ENCODE results near the gene VPS72. TPM values are rescaled to one million over a fixed set of nuclear protein-coding genes. Genes with fewer than 3 reads are reported as not detected.

Gene VPS72
- total RNA-seq, 1 donor from 2014 or later: 110 TPM

- Mint-ChIP-seq H3K36me3 (ENCODE audit: insufficient read depth) (peaks cover 3% of the 10 kb centered on the region), H3K4me1 (ENCODE audit: low read depth) (peaks cover 10% of the 10 kb centered on the region), H3K27me3 (peaks cover 16% of the 10 kb centered on the region), H3K4me3 (ENCODE audit: low read depth) (no peak overlapping the region), H3K9me3 (ENCODE audit: low read depth) (no peaks in the 10 kb centered on the region), H3K27ac (no peak overlapping the region)
- no peak for DNase-seq (ENCODE audit: low spot score, unreplicated experiment)
- TF ChIP-seq CTCF (IDR thresholded peaks at IDR 0.05; ENCODE audit: unreplicated experiment): no peak
These were observed 46.0 kb downstream of the VPS72 start for GRCh38 chr1:151143986-151144385.

- peaks cover 10% of the 10 kb centered on the region for H3K4me1 Mint-ChIP-seq (ENCODE audit: low read depth)
- no peak overlapping the region for H3K4me3 Mint-ChIP-seq (ENCODE audit: low read depth)
- no peak for DNase-seq (ENCODE audit: low spot score, unreplicated experiment)
- no peak for TF ChIP-seq CTCF (IDR thresholded peaks at IDR 0.05; ENCODE audit: unreplicated experiment)
- H3K9me3 Mint-ChIP-seq (ENCODE audit: low read depth): no peaks in the 10 kb centered on the region
- peaks cover 11% of the 10 kb centered on the region for H3K27me3 Mint-ChIP-seq
- H3K27ac Mint-ChIP-seq: no peak overlapping the region
- H3K36me3 Mint-ChIP-seq (ENCODE audit: insufficient read depth): peaks cover 3% of the 10 kb centered on the region
These were observed 47.0 kb downstream of the VPS72 start for GRCh38 chr1:151143057-151143435.

GRCh38 chr1:151142411-151143056, 47.5 kb downstream of the VPS72 start:
- TF ChIP-seq CTCF (IDR thresholded peaks at IDR 0.05; ENCODE audit: unreplicated experiment): no peak
- no peaks in the 10 kb centered on the region for H3K9me3 Mint-ChIP-seq (ENCODE audit: low read depth)
- DNase-seq (ENCODE audit: low spot score, unreplicated experiment): no peak
- H3K27me3 Mint-ChIP-seq: peaks cover 6% of the 10 kb centered on the region
- peaks cover 2% of the 10 kb centered on the region for H3K36me3 Mint-ChIP-seq (ENCODE audit: insufficient read depth)
- H3K27ac Mint-ChIP-seq: no peak overlapping the region
- H3K4me3 Mint-ChIP-seq (ENCODE audit: low read depth): no peak overlapping the region
- H3K4me1 Mint-ChIP-seq (ENCODE audit: low read depth): peaks cover 10% of the 10 kb centered on the region

- DNase-seq (ENCODE audit: low spot score, unreplicated experiment): no peak
- no peaks in the 10 kb centered on the region for H3K4me1 Mint-ChIP-seq (ENCODE audit: low read depth)
- TF ChIP-seq CTCF (IDR thresholded peaks at IDR 0.05; ENCODE audit: unreplicated experiment): no peak
- no peak overlapping the region for H3K27ac Mint-ChIP-seq
- H3K27me3 Mint-ChIP-seq: peaks cover 22% of the 10 kb centered on the region
- H3K36me3 Mint-ChIP-seq (ENCODE audit: insufficient read depth): peaks cover 28% of the 10 kb centered on the region
- H3K4me3 Mint-ChIP-seq (ENCODE audit: low read depth): no peak overlapping the region
- no peaks in the 10 kb centered on the region for H3K9me3 Mint-ChIP-seq (ENCODE audit: low read depth)
These were observed 52.2 kb downstream of the VPS72 start for GRCh38 chr1:151137789-151138188.

GRCh38 chr1:151135433-151136385, 54.3 kb downstream of the VPS72 start:
- Mint-ChIP-seq H3K4me1 (ENCODE audit: low read depth) (peaks cover 8% of the 10 kb centered on the region), H3K9me3 (ENCODE audit: low read depth) (no peaks in the 10 kb centered on the region), H3K36me3 (ENCODE audit: insufficient read depth) (peaks cover 28% of the 10 kb centered on the region), H3K27me3 (peaks cover 37% of the 10 kb centered on the region), H3K4me3 (ENCODE audit: low read depth) (no peak overlapping the region), H3K27ac (no peak overlapping the region)
- TF ChIP-seq CTCF (IDR thresholded peaks at IDR 0.05; ENCODE audit: unreplicated experiment): peak; percentile 12
- DNase-seq (ENCODE audit: low spot score, unreplicated experiment): no peak
